ENCODE results near the gene SLC6A6. TPM values are rescaled to one million over a fixed set of nuclear protein-coding genes. Genes with fewer than 3 reads are reported as not detected.

Gene SLC6A6
- total RNA-seq, 2 donors from 2014 or later, result 43.1 to 56.5 TPM

- 87 to 90% methylated on average over 10 to 15 of the region's 15 CpGs for whole genome bisulfite sequencing, 2 experiments (ENCODE audit: insufficient coverage in 1 of 2, insufficient read length in 1 of 2)
- H3K4me3 Mint-ChIP-seq, result no peak overlapping the region
- Histone ChIP-seq H3K27ac (ENCODE audit: low read depth, low read length) (no peak overlapping the region), H3K9me3 (ENCODE audit: control insufficient read depth, low read length) (peaks cover 13% of the 10 kb centered on the region), H3K4me3 (ENCODE audit: low read length) (no peak overlapping the region), H3K9ac (ENCODE audit: extremely low read depth, low read length, poor library complexity, severe bottlenecking) (no peak overlapping the region), H3K4me1 (ENCODE audit: control insufficient read depth, insufficient read depth, low read length) (no peaks in the 10 kb centered on the region), H3K27me3 (ENCODE audit: control insufficient read depth, insufficient read depth, low read length, poor library complexity, severe bottlenecking) (no peaks in the 10 kb centered on the region), H3K36me3 (ENCODE audit: control insufficient read depth, insufficient read depth, low read length) (no peaks in the 10 kb centered on the region)
- TF ChIP-seq CTCF (conservative IDR thresholded peaks at IDR 0.05), result no peak
- H3K36me3 Mint-ChIP-seq (ENCODE audit: low read depth), result no peaks in the 10 kb centered on the region
- H3K9me3 Mint-ChIP-seq, result peaks cover 12% of the 10 kb centered on the region
- H3K27me3 Mint-ChIP-seq (ENCODE audit: insufficient read depth), result peaks cover 6% of the 10 kb centered on the region
- no peaks in the 10 kb centered on the region for H3K4me1 Mint-ChIP-seq
- no peak overlapping the region for H3K27ac Mint-ChIP-seq
- DNase-seq, result peak; percentile 26
Observed at GRCh38 chr3:14506626-14507304, 104.4 kb downstream of the SLC6A6 start.

GRCh38 chr3:14507305-14507741, 104.9 kb downstream of the SLC6A6 start:
- H3K27me3 Mint-ChIP-seq (ENCODE audit: insufficient read depth), result peaks cover 6% of the 10 kb centered on the region
- no peak overlapping the region for H3K27ac Mint-ChIP-seq
- peak; percentile 17 for TF ChIP-seq CTCF (conservative IDR thresholded peaks at IDR 0.05)
- no peaks in the 10 kb centered on the region for H3K36me3 Mint-ChIP-seq (ENCODE audit: low read depth)
- H3K4me1 Mint-ChIP-seq, result no peaks in the 10 kb centered on the region
- Histone ChIP-seq H3K27me3 (ENCODE audit: control insufficient read depth, insufficient read depth, low read length, poor library complexity, severe bottlenecking) (no peaks in the 10 kb centered on the region), H3K9me3 (ENCODE audit: control insufficient read depth, low read length) (peaks cover 9% of the 10 kb centered on the region), H3K36me3 (ENCODE audit: control insufficient read depth, insufficient read depth, low read length) (no peaks in the 10 kb centered on the region), H3K9ac (ENCODE audit: extremely low read depth, low read length, poor library complexity, severe bottlenecking) (no peak overlapping the region), H3K4me1 (ENCODE audit: control insufficient read depth, insufficient read depth, low read length) (no peaks in the 10 kb centered on the region), H3K4me3 (ENCODE audit: low read length) (no peak overlapping the region), H3K27ac (ENCODE audit: low read depth, low read length) (no peak overlapping the region)
- 87 to 96% methylated on average over 4 to 13 of the region's 13 CpGs for WGBS, 2 experiments (ENCODE audit: insufficient coverage in 1 of 2, insufficient read length in 1 of 2)
- no peak overlapping the region for H3K4me3 Mint-ChIP-seq
- H3K9me3 Mint-ChIP-seq, result peaks cover 8% of the 10 kb centered on the region
- peak; percentile 56 for DNase-seq

GRCh38 chr3:14507757-14508504, 105.5 kb downstream of the SLC6A6 start:
- H3K27ac Mint-ChIP-seq, result no peak overlapping the region
- TF ChIP-seq CTCF (conservative IDR thresholded peaks at IDR 0.05), result no peak
- no peaks in the 10 kb centered on the region for H3K27me3 ChIP-seq (ENCODE audit: control insufficient read depth, insufficient read depth, low read length, poor library complexity, severe bottlenecking)
- WGBS, 2 experiments (ENCODE audit: insufficient coverage in 1 of 2, insufficient read length in 1 of 2), result 89 to 90% methylated on average over 3 to 6 of the region's 6 CpGs
- H3K4me3 Mint-ChIP-seq, result no peak overlapping the region
- no peak for DNase-seq
- peaks cover 6% of the 10 kb centered on the region for H3K27me3 Mint-ChIP-seq (ENCODE audit: insufficient read depth)
- peaks cover 2% of the 10 kb centered on the region for H3K9me3 ChIP-seq (ENCODE audit: control insufficient read depth, low read length)
- H3K9ac ChIP-seq (ENCODE audit: extremely low read depth, low read length, poor library complexity, severe bottlenecking), result no peak overlapping the region
- H3K4me1 Mint-ChIP-seq, result no peaks in the 10 kb centered on the region
- H3K9me3 Mint-ChIP-seq, result peaks cover 5% of the 10 kb centered on the region
- H3K36me3 ChIP-seq (ENCODE audit: control insufficient read depth, insufficient read depth, low read length), result no peaks in the 10 kb centered on the region
- no peak overlapping the region for H3K27ac ChIP-seq (ENCODE audit: low read depth, low read length)
- H3K4me1 ChIP-seq (ENCODE audit: control insufficient read depth, insufficient read depth, low read length), result no peaks in the 10 kb centered on the region
- no peaks in the 10 kb centered on the region for H3K36me3 Mint-ChIP-seq (ENCODE audit: low read depth)
- no peak overlapping the region for H3K4me3 ChIP-seq (ENCODE audit: low read length)

Data from endodermal cell (in vitro differentiated cells).